H1 (cell line): ENCODE results near the gene SMPX. TPM values are rescaled to one million over a fixed set of nuclear protein-coding genes. Genes with fewer than 3 reads are reported as not detected.

Experiments used
- CTCF ChIA-PET: fragments of 300-600 bp; sonication (Branson Sonifier 250); formaldehyde crosslinking; loops from one replicate; lab custom pipeline; 2021; ENCODE audit not compliant: partially characterized antibody; lab: Charles Lee
- POLR2A ChIA-PET: fragments of 300-600 bp; sonication (Branson Sonifier 250); formaldehyde crosslinking; loops from one replicate; lab custom pipeline; 2021; ENCODE audit warnings: inconsistent platforms; ENCODE audit not compliant: partially characterized antibody; lab: Charles Lee
- DNase-seq, 2 experiments: peaks; one replicate each; pipeline versions ENCODE4 v3.0.0 to v3.0.0-alpha.2; 2010 to 2022; ENCODE audit warnings: low spot score in 2 of 2, low read depth in 1 of 2, mixed read lengths in 1 of 2
- FAIRE-seq: peaks from 2 replicates; lab custom pipeline; 2011; peaks lifted over from hg19 to GRCh38; lab: Jason Lieb, UNC
- H2AFZ ChIP-seq: 2 replicates; pipeline ENCODE4 v1.8.1; 2012; ENCODE audit warnings: low read length, inconsistent platforms
- H2AK5ac ChIP-seq: 2 replicates; pipeline ENCODE4 v1.6.1; 2013; ENCODE audit warnings: low read depth, low read length
- H2BK120ac ChIP-seq: replicated peaks from 2 replicates; pipeline ENCODE3; 2013; ENCODE audit warnings: low read depth, low read length, inconsistent platforms
- H2BK12ac ChIP-seq: 2 replicates; pipeline ENCODE4 v1.6.1; 2013; ENCODE audit warnings: low read depth, low read length
- H2BK15ac ChIP-seq: 2 replicates; pipeline ENCODE4 v1.6.1; 2013; ENCODE audit warnings: low read length
- H2BK20ac ChIP-seq: 2 replicates; pipeline ENCODE4 v1.6.1; 2013; ENCODE audit warnings: low read length
- H2BK5ac ChIP-seq: 2 replicates; pipeline ENCODE4 v1.6.1; 2013; ENCODE audit warnings: low read depth, low read length
- H3K14ac ChIP-seq: 2 replicates; pipeline ENCODE4 v1.6.1; 2013; ENCODE audit warnings: inconsistent platforms; ENCODE audit not compliant: insufficient read length
- H3K18ac ChIP-seq: 2 replicates; pipeline ENCODE4 v1.6.1; 2013; ENCODE audit warnings: low read length; ENCODE audit errors: extremely low read depth
- H3K23ac ChIP-seq: 2 replicates; pipeline ENCODE4 v1.6.1; 2013; ENCODE audit warnings: inconsistent platforms; ENCODE audit not compliant: insufficient read length
- H3K23me2 ChIP-seq: 2 replicates; pipeline ENCODE4 v1.6.1; 2013; ENCODE audit warnings: low read depth, low read length
- H3K27ac ChIP-seq: 2 replicates; pipeline ENCODE4 v1.6.1; 2011; ENCODE audit warnings: low read depth, low read length, inconsistent platforms
- H3K27me3 ChIP-seq, 4 experiments: replicated peaks in 1 of 4; 1 replicate in 1 of 4; 2 replicates in 3 of 4; pipeline versions ENCODE4 v1.6.1 to v1.8.1; 2011 to 2013; ENCODE audit warnings: low read length in 3 of 4, mild to moderate bottlenecking in 3 of 4, inconsistent platforms in 2 of 4, mixed read lengths in 2 of 4, moderate library complexity in 1 of 4; ENCODE audit not compliant: control insufficient read depth in 3 of 4, insufficient read depth in 3 of 4; ENCODE audit errors: extremely low read depth in 1 of 4
- H3K36me3 ChIP-seq, 4 experiments: 2 replicates each; pipeline versions ENCODE4 v1.6.1 to v1.8.1; 2011 to 2013; ENCODE audit warnings: mild to moderate bottlenecking in 4 of 4, low read length in 3 of 4, moderate library complexity in 2 of 4, control low read depth in 1 of 4, inconsistent platforms in 1 of 4; ENCODE audit not compliant: insufficient read depth in 4 of 4, control insufficient read depth in 2 of 4
- H3K4ac ChIP-seq: replicated peaks from 2 replicates; pipeline ENCODE3; 2013; ENCODE audit warnings: low read length, low read depth, mixed read lengths, inconsistent platforms; ENCODE audit not compliant: insufficient read length
- H3K4me1 ChIP-seq, 4 experiments: replicated peaks in 1 of 4; 1 replicate in 1 of 4; 2 replicates in 3 of 4; pipeline versions ENCODE4 v1.6.1 to v1.8.1; 2011 to 2013; ENCODE audit warnings: low read length in 3 of 4, inconsistent platforms in 2 of 4, mixed read lengths in 1 of 4; ENCODE audit not compliant: insufficient read depth in 4 of 4, control insufficient read depth in 3 of 4
- H3K4me2 ChIP-seq, 2 experiments: 2 replicates each; pipeline versions ENCODE4 v1.6.1 to v1.8.1; 2011 to 2013; ENCODE audit warnings: low read depth in 2 of 2, low read length in 2 of 2, control low read depth in 1 of 2, inconsistent platforms in 1 of 2, mild to moderate bottlenecking in 1 of 2; ENCODE audit not compliant: insufficient read depth in 1 of 2
- H3K4me3 ChIP-seq, 4 experiments: fragments of 200-600, 300-600 bp in 1 of 4; sonication (generic), shearing (Covaris generic), sonication (Bioruptor Twin) in 1 of 4; 2 replicates each; pipeline versions ENCODE4 v1.5.1 to v1.8.1; 2011 to 2016; ENCODE audit warnings: low read length in 4 of 4, low read depth in 3 of 4, control low read depth in 2 of 4, inconsistent platforms in 2 of 4, mild to moderate bottlenecking in 2 of 4, mixed read lengths in 1 of 4, moderate library complexity in 1 of 4; ENCODE audit not compliant: insufficient read depth in 2 of 4; ENCODE audit errors: extremely low read depth in 1 of 4
- H3K56ac ChIP-seq: replicated peaks from 2 replicates; pipeline ENCODE3; 2013; ENCODE audit warnings: low read depth, mild to moderate bottlenecking, mixed read lengths, low read length, inconsistent platforms; ENCODE audit not compliant: insufficient read length
- H3K79me1 ChIP-seq: 2 replicates; pipeline ENCODE4 v1.6.1; 2013; ENCODE audit warnings: low read depth, low read length, control low read depth
- H3K79me2 ChIP-seq, 2 experiments: 2 replicates each; pipeline versions ENCODE4 v1.6.1 to v1.8.1; 2012 to 2013; ENCODE audit warnings: low read length in 2 of 2, mild to moderate bottlenecking in 2 of 2, inconsistent platforms in 1 of 2; ENCODE audit not compliant: insufficient read depth in 2 of 2, control insufficient read depth in 1 of 2
- H3K9ac ChIP-seq, 4 experiments: replicated peaks in 1 of 4; 1 replicate in 1 of 4; 2 replicates in 3 of 4; pipeline versions ENCODE4 v1.6.1 to v1.8.1; 2011 to 2013; ENCODE audit warnings: low read depth in 3 of 4, low read length in 3 of 4, control low read depth in 2 of 4, mild to moderate bottlenecking in 2 of 4, moderate library complexity in 2 of 4, inconsistent platforms in 1 of 4; ENCODE audit errors: extremely low read depth in 1 of 4
- H3K9me3 ChIP-seq, 2 experiments: 2 replicates each; pipeline versions ENCODE4 v1.6.1 to v1.8.1; 2012 to 2013; ENCODE audit warnings: mild to moderate bottlenecking in 2 of 2, moderate library complexity in 2 of 2, control low read depth in 1 of 2, inconsistent platforms in 1 of 2, low read depth in 1 of 2, low read length in 1 of 2, mixed read lengths in 1 of 2; ENCODE audit not compliant: insufficient read depth in 2 of 2
- H4K20me1 ChIP-seq, 2 experiments: replicated peaks in 1 of 2; 2 replicates each; pipeline versions ENCODE3 to v1.8.1; 2011 to 2013; ENCODE audit warnings: inconsistent platforms in 2 of 2, low read length in 2 of 2, mild to moderate bottlenecking in 1 of 2; ENCODE audit not compliant: insufficient read depth in 2 of 2, control insufficient read depth in 1 of 2
- H4K5ac ChIP-seq: 2 replicates; pipeline ENCODE4 v1.6.1; 2013; ENCODE audit warnings: low read length, low read depth, mixed read lengths, inconsistent platforms; ENCODE audit not compliant: insufficient read length
- H4K8ac ChIP-seq: 2 replicates; pipeline ENCODE4 v1.8.0; 2013; ENCODE audit warnings: mild to moderate bottlenecking, moderate library complexity, low read length, inconsistent platforms; ENCODE audit not compliant: insufficient read depth; ENCODE audit errors: extremely low read depth
- H4K91ac ChIP-seq: replicated peaks from 2 replicates; pipeline ENCODE3; 2013; ENCODE audit warnings: low read length, mixed read lengths, inconsistent platforms; ENCODE audit not compliant: insufficient read length
- BACH1 ChIP-seq: IDR thresholded peaks from 2 replicates; pipeline ENCODE4 v1.6.1; 2012; ENCODE audit warnings: low read length, improper control_type of control experiment
- CBX5 ChIP-seq: fragments of 300-800, 300-1000 bp; sonication (generic); IDR thresholded peaks from 2 replicates; pipeline ENCODE4 v1.7.1; 2016; ENCODE audit warnings: antibody characterized with exemption, low read length, low read depth
- E2F6 ChIP-seq: IDR thresholded peaks from 2 replicates; pipeline ENCODE4 v1.6.1; 2012; ENCODE audit warnings: inconsistent platforms
- EP300 ChIP-seq, 2 experiments: IDR thresholded peaks; 1 replicate in 1 of 2; 2 replicates in 1 of 2; pipeline ENCODE4 v1.6.1; 2011 to 2012; ENCODE audit warnings: low read depth in 2 of 2, low read length in 2 of 2, mild to moderate bottlenecking in 2 of 2, borderline replicate concordance in 1 of 2, inconsistent platforms in 1 of 2, moderate library complexity in 1 of 2
- EZH2 ChIP-seq: fragments of 200-600 bp; sonication (generic); IDR thresholded peaks from 2 replicates; pipeline ENCODE4 v1.7.1; 2012; ENCODE audit warnings: low read depth, mild to moderate bottlenecking, moderate library complexity, low read length, inconsistent platforms; ENCODE audit not compliant: severe bottlenecking
- GTF2F1 ChIP-seq: IDR thresholded peaks from 2 replicates; pipeline ENCODE4 v1.6.1; 2012; ENCODE audit warnings: low read depth, low read length, improper control_type of control experiment, borderline replicate concordance
- MAX ChIP-seq: IDR thresholded peaks from 2 replicates; pipeline ENCODE4 v1.6.1; 2012; ENCODE audit warnings: inconsistent platforms
- PHF8 ChIP-seq: fragments of 200-600 bp; sonication (generic); conservative IDR thresholded peaks from 2 replicates; pipeline ENCODE4 v1.7.1; 2012; ENCODE audit warnings: low read depth, mild to moderate bottlenecking, inconsistent platforms, low read length, moderate library complexity
- RXRA ChIP-seq: IDR thresholded peaks from 2 replicates; pipeline ENCODE4 v1.6.1; 2011; ENCODE audit warnings: low read depth, mild to moderate bottlenecking, low read length, moderate library complexity; ENCODE audit not compliant: insufficient read depth
- SP2 ChIP-seq: IDR thresholded peaks from 2 replicates; pipeline ENCODE4 v1.6.1; 2012; ENCODE audit warnings: mild to moderate bottlenecking, low read length, inconsistent platforms
- TBP ChIP-seq: IDR thresholded peaks from 2 replicates; pipeline ENCODE4 v1.6.1; 2011; ENCODE audit warnings: low read depth, low read length, improper control_type of control experiment
- USF2 ChIP-seq: IDR thresholded peaks from 2 replicates; pipeline ENCODE4 v1.6.1; 2011; ENCODE audit warnings: low read length, improper control_type of control experiment
- WGBS, 2 experiments: shearing (Covaris generic) in 1 of 2; methylation state at CpG; one replicate each; pipeline versions ENCODE4 v1.1.6 to v1.1.7; 2013 to 2015; ENCODE audit warnings: low lambda C conversion rate in 2 of 2, mixed read lengths in 2 of 2, inconsistent platforms in 1 of 2, low coverage in 1 of 2, missing lambda C conversion rate in 1 of 2; ENCODE audit not compliant: insufficient replicate concordance in 2 of 2, insufficient coverage in 1 of 2, insufficient read length in 1 of 2; ENCODE audit errors: extremely low coverage in 1 of 2, missing lambda C conversion rate in 1 of 2; 5-methylcytosine and 5-hydroxymethylcytosine counted together
- polyA plus RNA-seq, 7 experiments: library from polyadenylated mRNA; depleted of rRNA in 3 of 7; stranded (reverse) in 5 of 7; unstranded in 2 of 7; fragments of >200 nt in 5 of 7; fragments of 200-250 nt in 2 of 7; gene quantifications; 1 replicate in 5 of 7; 2 replicates in 1 of 7; 4 replicates in 1 of 7; pipeline versions ENCODE4 v1.2.1 to v1.2.3, GENCODE V29; 2011 to 2013; ENCODE audit warnings: missing spikeins in 2 of 7, mixed read lengths in 2 of 7
- total RNA-seq: library from RNA; stranded (reverse); fragmentation: NEBNext Ultra II Directional; extraction: Animal tissue kit (Norgen Biotek cat#: 25700); gene quantifications from 2 replicates; pipeline ENCODE4 v1.2.1, GENCODE V29; 2021

The SMPX gene
- total and polyA plus RNA-seq, 2 of the 8 experiments (the other 6 are each of a cell fraction or from before 2014, with no cell fraction given): not detected

- H4K8ac ChIP-seq: no peak overlapping the region
- H2BK20ac ChIP-seq: no peak overlapping the region
- H3K4ac ChIP-seq: no peak overlapping the region
- H2BK120ac ChIP-seq: no peak overlapping the region
- no peak overlapping the region for H4K91ac ChIP-seq
- DNase-seq: no peak
- H2AK5ac ChIP-seq: no peak overlapping the region
- no peaks in the 10 kb centered on the region for H3K79me2 ChIP-seq
- H3K36me3 ChIP-seq: no peaks in the 10 kb centered on the region
- no peak overlapping the region for H2BK15ac ChIP-seq
- H3K18ac ChIP-seq: no peak overlapping the region
- H2BK12ac ChIP-seq: no peak overlapping the region
- no peaks in the 10 kb centered on the region for H3K9me3 ChIP-seq
- CTCF ChIA-PET: interaction anchor here (0.6 to 2.3 kb wide), 3 partner anchors 13 to 434 kb away, joined by 3 to 9 read pairs (median 3); no protein-coding TSS in a partner anchor
- H3K79me1 ChIP-seq: no peaks in the 10 kb centered on the region
- H3K4me1 ChIP-seq: no peaks in the 10 kb centered on the region
- H3K56ac ChIP-seq: no peak overlapping the region
- H3K27ac ChIP-seq: no peak overlapping the region
- H2AFZ ChIP-seq: no peak overlapping the region
- no peaks in the 10 kb centered on the region for H3K23me2 ChIP-seq
- no peak overlapping the region for H2BK5ac ChIP-seq
- H4K5ac ChIP-seq: no peak overlapping the region
- no peak for FAIRE-seq
- H4K20me1 ChIP-seq: no peaks in the 10 kb centered on the region
- H3K4me3 ChIP-seq: no peak overlapping the region
- POLR2A ChIA-PET: no interaction called here
- no peak overlapping the region for H3K4me2 ChIP-seq
- H3K23ac ChIP-seq: no peak overlapping the region
- H3K14ac ChIP-seq: no peak overlapping the region
- no peaks in the 10 kb centered on the region for H3K27me3 ChIP-seq
- no peak overlapping the region for H3K9ac ChIP-seq
- WGBS, 2 experiments: 95% methylated on average over 3 of the region's 3 CpGs; no CpG with 5 or more reads in 1 of the 2 experiments
- no peak for TF ChIP-seq SP2
- no peak for TF ChIP-seq TBP
- no peak for TF ChIP-seq EP300 (IDR thresholded peaks at IDR 0.05; ENCODE audit: borderline replicate concordance in 1 of 2, low read depth in 2 of 2, low read length in 2 of 2)
- TF ChIP-seq USF2: no peak
- no peak for TF ChIP-seq EZH2
- TF ChIP-seq GTF2F1: no peak
- no peak for TF ChIP-seq CBX5
- no peak for TF ChIP-seq MAX
- no peak for TF ChIP-seq E2F6
- no peak for TF ChIP-seq PHF8
- TF ChIP-seq BACH1: no peak
- TF ChIP-seq RXRA: no peak
These were observed 36.7 kb downstream of the SMPX start for GRCh38 chrX:21721195-21721594.
